ENCODE results near the gene PKNOX2.
A peak's percentile ranks its signal among the peaks of the same experiment; 100 is the strongest.
"Not testable (repeated sequence)": the region's sequence is repeated elsewhere in the genome, so short reads cannot be mapped to it uniquely, and the experiment has no call there.

The PKNOX2 gene

GRCh38 chr11:125218336-125218735 lies 53.8 kb downstream of the PKNOX2 start:
- no peak for DNase-seq
- H3K23ac ChIP-seq (ENCODE audit: low read length): no peak overlapping the region
- H3K9me3 ChIP-seq (ENCODE audit: insufficient read depth, low read depth, low read length): peaks cover 6% of the 10 kb centered on the region
- H4K12ac ChIP-seq (ENCODE audit: low read depth, low read length): no peak overlapping the region
- no peak overlapping the region for H3K18ac ChIP-seq (ENCODE audit: low read length)
- H3K4me3 ChIP-seq (ENCODE audit: low read depth, low read length): no peak overlapping the region
- no peak overlapping the region for H3K4ac ChIP-seq (ENCODE audit: low read depth, low read length)
- no peak overlapping the region for H3K9ac ChIP-seq (ENCODE audit: low read length)
- no peaks in the 10 kb centered on the region for H3K79me2 ChIP-seq (ENCODE audit: control insufficient read depth, insufficient read depth, low read length, poor library complexity)
- H2BK12ac ChIP-seq (ENCODE audit: low read length): no peak overlapping the region
- no peaks in the 10 kb centered on the region for H3K27me3 ChIP-seq (ENCODE audit: insufficient read depth, low read length)
- H2BK5ac ChIP-seq (ENCODE audit: low read depth, low read length, poor library complexity): no peak overlapping the region
- H3K4me1 ChIP-seq (ENCODE audit: control insufficient read depth in 1 of 2, insufficient read depth in 2 of 2, low read length in 2 of 2): peaks cover 2% of the 10 kb centered on the region in 2 experiments
- no peak overlapping the region for H3K14ac ChIP-seq (ENCODE audit: low read length)
- no peak overlapping the region for H3K4me2 ChIP-seq (ENCODE audit: low read length)
- no peak overlapping the region for H2AK5ac ChIP-seq (ENCODE audit: low read length)
- H2AFZ ChIP-seq (ENCODE audit: insufficient read depth, low read length, poor library complexity): no peak overlapping the region
- no peak overlapping the region for H4K8ac ChIP-seq (ENCODE audit: low read depth, low read length)
- no peak overlapping the region for H2BK120ac ChIP-seq (ENCODE audit: insufficient read depth, low read length, poor library complexity)
- WGBS (ENCODE audit: extremely low coverage, insufficient coverage, insufficient read length): no CpG with 5 or more reads among the region's 4 CpGs
- no peaks in the 10 kb centered on the region for H3K79me1 ChIP-seq (ENCODE audit: low read length)
- no peaks in the 10 kb centered on the region for H3K36me3 ChIP-seq (ENCODE audit: control insufficient read depth in 1 of 2, insufficient read depth in 2 of 2, low read length in 2 of 2)
- no peak overlapping the region for H4K91ac ChIP-seq (ENCODE audit: low read depth, low read length)
- H3K27ac ChIP-seq (ENCODE audit: low read depth, low read length): no peak overlapping the region

GRCh38 chr11:125221461-125221860 lies 56.9 kb downstream of the PKNOX2 start:
- DNase-seq: no peak
- H4K12ac ChIP-seq (ENCODE audit: low read depth, low read length): no peak overlapping the region
- no peaks in the 10 kb centered on the region for H3K79me2 ChIP-seq (ENCODE audit: control insufficient read depth, insufficient read depth, low read length, poor library complexity)
- no CpG with 5 or more reads among the region's 10 CpGs for WGBS (ENCODE audit: extremely low coverage, insufficient coverage, insufficient read length)
- H2BK12ac ChIP-seq (ENCODE audit: low read length): no peak overlapping the region
- no peaks in the 10 kb centered on the region for H3K36me3 ChIP-seq (ENCODE audit: control insufficient read depth in 1 of 2, insufficient read depth in 2 of 2, low read length in 2 of 2)
- H3K4me2 ChIP-seq (ENCODE audit: low read length): no peak overlapping the region
- H3K4me1 ChIP-seq (ENCODE audit: control insufficient read depth in 1 of 2, insufficient read depth in 2 of 2, low read length in 2 of 2): peaks cover 0 to 2% of the 10 kb centered on the region in 2 experiments
- H4K8ac ChIP-seq (ENCODE audit: low read depth, low read length): no peak overlapping the region
- no peak overlapping the region for H3K27ac ChIP-seq (ENCODE audit: low read depth, low read length)
- peaks cover 8% of the 10 kb centered on the region for H3K9me3 ChIP-seq (ENCODE audit: insufficient read depth, low read depth, low read length)
- H3K4ac ChIP-seq (ENCODE audit: low read depth, low read length): no peak overlapping the region
- H2BK120ac ChIP-seq (ENCODE audit: insufficient read depth, low read length, poor library complexity): no peak overlapping the region
- H3K18ac ChIP-seq (ENCODE audit: low read length): no peak overlapping the region
- no peak overlapping the region for H2BK5ac ChIP-seq (ENCODE audit: low read depth, low read length, poor library complexity)
- H3K79me1 ChIP-seq (ENCODE audit: low read length): no peaks in the 10 kb centered on the region
- no peaks in the 10 kb centered on the region for H3K27me3 ChIP-seq (ENCODE audit: insufficient read depth, low read length)
- no peak overlapping the region for H3K14ac ChIP-seq (ENCODE audit: low read length)
- no peak overlapping the region for H3K4me3 ChIP-seq (ENCODE audit: low read depth, low read length)
- H2AK5ac ChIP-seq (ENCODE audit: low read length): no peak overlapping the region
- no peak overlapping the region for H2AFZ ChIP-seq (ENCODE audit: insufficient read depth, low read length, poor library complexity)
- no peak overlapping the region for H3K23ac ChIP-seq (ENCODE audit: low read length)
- no peak overlapping the region for H3K9ac ChIP-seq (ENCODE audit: low read length)
- H4K91ac ChIP-seq (ENCODE audit: low read depth, low read length): no peak overlapping the region

- Histone ChIP-seq H3K9me3 (ENCODE audit: insufficient read depth, low read depth, low read length) (peaks cover 6% of the 10 kb centered on the region), H3K9ac (ENCODE audit: low read length) (no peak overlapping the region), H2BK5ac (ENCODE audit: low read depth, low read length, poor library complexity) (no peak overlapping the region), H3K23ac (ENCODE audit: low read length) (peak overlapping the region; percentile 99), H2BK120ac (ENCODE audit: insufficient read depth, low read length, poor library complexity) (no peak overlapping the region), H2AFZ (ENCODE audit: insufficient read depth, low read length, poor library complexity) (no peak overlapping the region), H4K12ac (ENCODE audit: low read depth, low read length) (no peak overlapping the region), H3K4me1 (ENCODE audit: control insufficient read depth in 1 of 2, insufficient read depth in 2 of 2, low read length in 2 of 2) (peaks cover 0 to 2% of the 10 kb centered on the region in 2 experiments), H3K4ac (ENCODE audit: low read depth, low read length) (no peak overlapping the region), H3K18ac (ENCODE audit: low read length) (no peak overlapping the region), H3K36me3 (ENCODE audit: control insufficient read depth in 1 of 2, insufficient read depth in 2 of 2, low read length in 2 of 2) (no peaks in the 10 kb centered on the region), H4K91ac (ENCODE audit: low read depth, low read length) (no peak overlapping the region), H3K4me3 (ENCODE audit: low read depth, low read length) (peak overlapping the region; percentile 38), H3K14ac (ENCODE audit: low read length) (no peak overlapping the region), H2BK12ac (ENCODE audit: low read length) (no peak overlapping the region), H3K79me2 (ENCODE audit: control insufficient read depth, insufficient read depth, low read length, poor library complexity) (no peaks in the 10 kb centered on the region), H3K27me3 (ENCODE audit: insufficient read depth, low read length) (no peaks in the 10 kb centered on the region), H3K27ac (ENCODE audit: low read depth, low read length) (no peak overlapping the region), H2AK5ac (ENCODE audit: low read length) (no peak overlapping the region), H4K8ac (ENCODE audit: low read depth, low read length) (no peak overlapping the region), H3K79me1 (ENCODE audit: low read length) (no peaks in the 10 kb centered on the region), H3K4me2 (ENCODE audit: low read length) (no peak overlapping the region)
- no CpG with 5 or more reads among the region's 4 CpGs for WGBS (ENCODE audit: extremely low coverage, insufficient coverage, insufficient read length)
- DNase-seq: no peak
Observed at GRCh38 chr11:125222494-125222893, 57.9 kb downstream of the PKNOX2 start.

GRCh38 chr11:125223161-125223560 lies 58.6 kb downstream of the PKNOX2 start:
- not testable (repeated sequence) for H3K4me3 ChIP-seq (ENCODE audit: low read depth, low read length); H3K79me2 ChIP-seq (ENCODE audit: control insufficient read depth, insufficient read depth, low read length, poor library complexity); H3K23ac ChIP-seq (ENCODE audit: low read length)

More at GRCh38 chr11:125223161-125223560, 58.6 kb downstream of the PKNOX2 start:
- H3K18ac ChIP-seq (ENCODE audit: low read length); H3K36me3 ChIP-seq (ENCODE audit: control insufficient read depth in 1 of 2, insufficient read depth in 2 of 2, low read length in 2 of 2); H3K4ac ChIP-seq (ENCODE audit: low read depth, low read length); H3K27ac ChIP-seq (ENCODE audit: low read depth, low read length); H3K27me3 ChIP-seq (ENCODE audit: insufficient read depth, low read length); H4K91ac ChIP-seq (ENCODE audit: low read depth, low read length); H2BK5ac ChIP-seq (ENCODE audit: low read depth, low read length, poor library complexity); H3K14ac ChIP-seq (ENCODE audit: low read length); H4K8ac ChIP-seq (ENCODE audit: low read depth, low read length); H2AFZ ChIP-seq (ENCODE audit: insufficient read depth, low read length, poor library complexity); H2BK120ac ChIP-seq (ENCODE audit: insufficient read depth, low read length, poor library complexity); H2AK5ac ChIP-seq (ENCODE audit: low read length); H2BK12ac ChIP-seq (ENCODE audit: low read length); H3K9me3 ChIP-seq (ENCODE audit: insufficient read depth, low read depth, low read length); H3K9ac ChIP-seq (ENCODE audit: low read length); H3K4me2 ChIP-seq (ENCODE audit: low read length); H3K79me1 ChIP-seq (ENCODE audit: low read length); H3K4me1 ChIP-seq (ENCODE audit: control insufficient read depth in 1 of 2, insufficient read depth in 2 of 2, low read length in 2 of 2); H4K12ac ChIP-seq (ENCODE audit: low read depth, low read length): not testable (repeated sequence)
- no CpG with 5 or more reads among the region's 6 CpGs for WGBS (ENCODE audit: extremely low coverage, insufficient coverage, insufficient read length)
- peak in 1 of 2 donors; percentile 8 for DNase-seq
